Suprapubic skin (tissue), 4 donors: ENCODE measurements around the gene ESM1.

Experiments
- CTCF ChIP-seq, 2 donors: fragments of 200-600 bp in 1 of 2; fragments of 450-650 bp in 1 of 2; sonication (generic) in 1 of 2; IDR thresholded peaks; one replicate each; pipeline ENCODE4 v1.5.1; 2016 to 2019; ENCODE audit warnings: antibody characterized with exemption in 2 of 2, mild to moderate bottlenecking in 1 of 2, moderate library complexity in 1 of 2
- EP300 ChIP-seq: sonication (generic); formaldehyde crosslinking; IDR thresholded peaks from one replicate; pipeline ENCODE4 v1.6.1; 2017; ENCODE audit warnings: antibody characterized with exemption
- POLR2A ChIP-seq, 2 donors: fragments of 450-650 bp; IDR thresholded peaks; one replicate each; pipeline ENCODE4 v1.6.1; 2017; ENCODE audit warnings: antibody characterized with exemption in 2 of 2, mild to moderate bottlenecking in 2 of 2, moderate library complexity in 2 of 2
- POLR2AphosphoS5 ChIP-seq, 3 donors: sonication (generic); formaldehyde crosslinking; IDR thresholded peaks; one replicate each; pipeline ENCODE4 v1.6.1; 2017; ENCODE audit warnings: antibody characterized with exemption in 3 of 3

- TF ChIP-seq CTCF (IDR thresholded peaks at IDR 0.05) (no peak), POLR2A (IDR thresholded peaks at IDR 0.05) (no peak), POLR2AphosphoS5 (IDR thresholded peaks at IDR 0.05) (no peak), EP300 (no peak)
Measured at GRCh38 chr5:55027595-55027994, 42.2 kb upstream of the ESM1 start.
